Stomach (tissue), 9 donors: ENCODE measurements around the gene AGAP1. TPM values are rescaled to one million over a fixed set of nuclear protein-coding genes. Genes with fewer than 3 reads are reported as not detected.

Experiments
- DNase-seq, 2 donors: peaks; one replicate each; pipeline versions ENCODE4 v3.0.0 to v3.0.0-alpha.2; 2013 to 2019
- H3K27ac ChIP-seq, 5 donors: fragments of 200-600 bp in 4 of 5; sonication (generic) in 4 of 5; one replicate each; pipeline ENCODE4 v1.5.1; 2013 to 2019; ENCODE audit warnings: mild to moderate bottlenecking in 1 of 5, moderate library complexity in 1 of 5
- H3K27me3 ChIP-seq, 3 donors: fragments of 200-600 bp; sonication (generic); one replicate each; pipeline ENCODE4 v1.5.1; 2017 to 2019; ENCODE audit warnings: mixed run types in 1 of 3
- H3K36me3 ChIP-seq, 4 donors: fragments of 200-600 bp; sonication (generic); 1 replicate in 3 of 4; 2 replicates in 1 of 4; pipeline ENCODE4 v1.5.1; 2016 to 2019
- H3K4me1 ChIP-seq, 4 donors: fragments of 200-600 bp; sonication (generic); one replicate each; pipeline ENCODE4 v1.5.1; 2016 to 2019
- H3K4me3 ChIP-seq, 4 donors: fragments of 200-600 bp; sonication (generic) in 3 of 4; one replicate each; pipeline ENCODE4 v1.5.1; 2016 to 2019; ENCODE audit warnings: mild to moderate bottlenecking in 1 of 4
- H3K9me3 ChIP-seq, 4 donors: fragments of 200-600 bp; sonication (generic); one replicate each; pipeline ENCODE4 v1.5.1; 2016 to 2019
- CTCF ChIP-seq, 7 experiments: fragments of 450-650 bp in 4 of 7; fragments of 200-600 bp in 3 of 7; sonication (generic) in 3 of 7; IDR thresholded peaks; one replicate each; pipeline ENCODE4 v1.5.1; 2016 to 2019; ENCODE audit warnings: antibody characterized with exemption in 7 of 7, control low read depth in 2 of 7, mild to moderate bottlenecking in 1 of 7
- EP300 ChIP-seq: sonication (generic); formaldehyde crosslinking; IDR thresholded peaks from one replicate; pipeline ENCODE4 v1.6.1; 2017; ENCODE audit warnings: antibody characterized with exemption
- POLR2A ChIP-seq, 4 donors: fragments of 450-650 bp; IDR thresholded peaks; one replicate each; pipeline ENCODE4 v1.6.1; 2016; ENCODE audit warnings: antibody characterized with exemption in 4 of 4, control low read depth in 2 of 4, mild to moderate bottlenecking in 1 of 4, moderate library complexity in 1 of 4
- POLR2AphosphoS5 ChIP-seq, 3 donors: sonication (generic); formaldehyde crosslinking; IDR thresholded peaks; one replicate each; pipeline ENCODE4 v1.6.1; 2016; ENCODE audit warnings: antibody characterized with exemption in 3 of 3
- WGBS, 5 donors: extraction: QIAGEN DNeasy Blood & Tissue Kit in 3 of 5; methylation state at CpG; one replicate each; pipeline versions ENCODE4 v1.1.5 to v1.1.7; 2013 to 2018; 5-methylcytosine and 5-hydroxymethylcytosine counted together
- intact Hi-C: fragments of 100-400 bp; cut with DNase I; formaldehyde crosslinking; loops from one replicate; pipeline ENCODE4 v1.15.1; 2023; ENCODE audit warnings: low total_unique reads
- polyA plus RNA-seq, 3 donors: library from polyadenylated mRNA; stranded (reverse); fragments of 200-250 nt; gene quantifications; one replicate each; pipeline ENCODE4 v1.2.3, GENCODE V29; 2013
- total RNA-seq, 5 donors: library from RNA; depleted of rRNA; stranded (reverse); fragments of >200 nt; gene quantifications; one replicate each; pipeline versions ENCODE4 v1.1.0 to v1.2.3, GENCODE V29; 2014 to 2016
- donor health status: healthy with polysubstance abuse.
- donor health status: Bipolar disorder and iron deficiency.
- donor health status: healthy.

The AGAP1 gene
- total and polyA plus RNA-seq, 8 donors = 4.2 to 139 (median 35.0) TPM

GRCh38 chr2:235911125-235911524 is 417.3 kb downstream of the AGAP1 start:
- no peak overlapping the region for H3K27ac ChIP-seq
- no peaks in the 10 kb centered on the region for H3K27me3 ChIP-seq
- peaks cover 0 to 5% (median 0%) of the 10 kb centered on the region in 4 donors for H3K4me1 ChIP-seq
- no peak overlapping the region for H3K4me3 ChIP-seq
- TF ChIP-seq POLR2A (IDR thresholded peaks at IDR 0.05) (no peak), POLR2AphosphoS5 (IDR thresholded peaks at IDR 0.05) (no peak), EP300 (no peak), CTCF (IDR thresholded peaks at IDR 0.05) (no peak)
- H3K9me3 ChIP-seq = no peaks in the 10 kb centered on the region
- 90 to 92% (median 91%) methylated on average over 6 of the region's 6 CpGs for WGBS, 5 donors
- intact Hi-C loops = no loop called here
- DNase-seq = no peak
- H3K36me3 ChIP-seq = peaks cover 3 to 60% (median 43%) of the 10 kb centered on the region in 4 donors

- WGBS, 5 donors = 75 to 87% (median 81%) methylated on average over 10 of the region's 10 CpGs
- H3K4me3 ChIP-seq = no peak overlapping the region
- H3K27ac ChIP-seq = no peak overlapping the region
- no peaks in the 10 kb centered on the region for H3K9me3 ChIP-seq
- no peaks in the 10 kb centered on the region for H3K27me3 ChIP-seq
- TF ChIP-seq CTCF (IDR thresholded peaks at IDR 0.05) (no peak), POLR2A (IDR thresholded peaks at IDR 0.05) (no peak), EP300 (no peak), POLR2AphosphoS5 (IDR thresholded peaks at IDR 0.05) (no peak)
- intact Hi-C loops = no loop called here
- H3K36me3 ChIP-seq = peaks cover 3 to 60% (median 43%) of the 10 kb centered on the region in 4 donors
- DNase-seq = no peak
- no peaks in the 10 kb centered on the region for H3K4me1 ChIP-seq
Observed at GRCh38 chr2:235911633-235912233, 417.9 kb downstream of the AGAP1 start.

GRCh38 chr2:235914756-235915155 is 420.9 kb downstream of the AGAP1 start:
- 94 to 98% (median 98%) methylated on average over 7 to 9 of the region's 9 CpGs for WGBS, 5 donors
- no peak for DNase-seq
- Histone ChIP-seq H3K4me1 (no peaks in the 10 kb centered on the region), H3K36me3 (peaks cover 3 to 66% (median 35%) of the 10 kb centered on the region in 4 donors), H3K4me3 (no peak overlapping the region), H3K27ac (no peak overlapping the region), H3K9me3 (no peaks in the 10 kb centered on the region), H3K27me3 (no peaks in the 10 kb centered on the region)
- TF ChIP-seq POLR2A (IDR thresholded peaks at IDR 0.05) = no peak
- TF ChIP-seq POLR2AphosphoS5 (IDR thresholded peaks at IDR 0.05) = no peak
- TF ChIP-seq CTCF (IDR thresholded peaks at IDR 0.05) = no peak
- TF ChIP-seq EP300 = no peak
- intact Hi-C loops = no loop called here

- no peak for TF ChIP-seq EP300
- no peak for TF ChIP-seq POLR2A (IDR thresholded peaks at IDR 0.05)
- TF ChIP-seq CTCF (IDR thresholded peaks at IDR 0.05) = no peak
- TF ChIP-seq POLR2AphosphoS5 (IDR thresholded peaks at IDR 0.05) = no peak
- no peak for DNase-seq
- H3K27me3 ChIP-seq = no peaks in the 10 kb centered on the region
- H3K4me3 ChIP-seq = no peak overlapping the region
- no peak overlapping the region for H3K27ac ChIP-seq
- peaks cover 3 to 50% (median 22%) of the 10 kb centered on the region in 4 donors for H3K36me3 ChIP-seq
- peaks cover 0 to 5% (median 0%) of the 10 kb centered on the region in 4 donors for H3K4me1 ChIP-seq
- H3K9me3 ChIP-seq = no peaks in the 10 kb centered on the region
- WGBS, 5 donors = 88 to 94% (median 92%) methylated on average over 14 to 19 of the region's 19 CpGs
- intact Hi-C loops = no loop called here
Observed at GRCh38 chr2:235917506-235917905, 423.7 kb downstream of the AGAP1 start.
